SK-N-MC (cell line): Measurements from ENCODE around the gene SARNP.

Source experiments
- DNase-seq: peaks from one replicate; pipeline ENCODE4 v3.0.0-alpha.2; 2011; ENCODE audit warnings: low read depth, low spot score
- H3K27ac ChIP-seq: fragments of 200-600 bp; sonication (generic); 2 replicates; pipeline ENCODE4 v1.5.1; 2016; ENCODE audit warnings: mixed run types
- H3K36me3 ChIP-seq: fragments of 200-600 bp; sonication (generic); 2 replicates; pipeline ENCODE4 v1.6.1; 2017; ENCODE audit warnings: antibody characterized with exemption, low read length, mixed read lengths; ENCODE audit not compliant: insufficient read depth
- H3K4me3 ChIP-seq: fragments of 200-600 bp; sonication (generic); 2 replicates; pipeline ENCODE4 v1.5.1; 2016
- H3K9ac ChIP-seq: fragments of 200-600 bp; sonication (generic); 2 replicates; pipeline ENCODE4 v1.8.0; 2017; ENCODE audit warnings: mixed run types, mixed read lengths; ENCODE audit not compliant: insufficient read length
- H3K9me3 ChIP-seq: fragments of 200-600 bp; sonication (generic); 2 replicates; pipeline ENCODE4 v1.6.1; 2017; ENCODE audit warnings: low read depth, mild to moderate bottlenecking, antibody characterized with exemption, low read length, moderate library complexity, mixed read lengths
- EZH2 ChIP-seq: fragments of 200-600 bp; sonication (generic); IDR thresholded peaks from one replicate; pipeline ENCODE4 v1.6.1; 2017; ENCODE audit warnings: antibody characterized with exemption
- FOXP2 ChIP-seq: optimal IDR thresholded peaks from 2 replicates; pipeline ENCODE3; 2011; ENCODE audit warnings: mild to moderate bottlenecking, moderate library complexity; ENCODE audit not compliant: insufficient read depth; ENCODE audit errors: extremely low read length, control extremely low read depth
- POLR2AphosphoS5 ChIP-seq: IDR thresholded peaks from 2 replicates; pipeline ENCODE4 v1.6.1; 2012; ENCODE audit warnings: mild to moderate bottlenecking, low read depth, low read length, borderline replicate concordance

Gene SARNP

DNA sequence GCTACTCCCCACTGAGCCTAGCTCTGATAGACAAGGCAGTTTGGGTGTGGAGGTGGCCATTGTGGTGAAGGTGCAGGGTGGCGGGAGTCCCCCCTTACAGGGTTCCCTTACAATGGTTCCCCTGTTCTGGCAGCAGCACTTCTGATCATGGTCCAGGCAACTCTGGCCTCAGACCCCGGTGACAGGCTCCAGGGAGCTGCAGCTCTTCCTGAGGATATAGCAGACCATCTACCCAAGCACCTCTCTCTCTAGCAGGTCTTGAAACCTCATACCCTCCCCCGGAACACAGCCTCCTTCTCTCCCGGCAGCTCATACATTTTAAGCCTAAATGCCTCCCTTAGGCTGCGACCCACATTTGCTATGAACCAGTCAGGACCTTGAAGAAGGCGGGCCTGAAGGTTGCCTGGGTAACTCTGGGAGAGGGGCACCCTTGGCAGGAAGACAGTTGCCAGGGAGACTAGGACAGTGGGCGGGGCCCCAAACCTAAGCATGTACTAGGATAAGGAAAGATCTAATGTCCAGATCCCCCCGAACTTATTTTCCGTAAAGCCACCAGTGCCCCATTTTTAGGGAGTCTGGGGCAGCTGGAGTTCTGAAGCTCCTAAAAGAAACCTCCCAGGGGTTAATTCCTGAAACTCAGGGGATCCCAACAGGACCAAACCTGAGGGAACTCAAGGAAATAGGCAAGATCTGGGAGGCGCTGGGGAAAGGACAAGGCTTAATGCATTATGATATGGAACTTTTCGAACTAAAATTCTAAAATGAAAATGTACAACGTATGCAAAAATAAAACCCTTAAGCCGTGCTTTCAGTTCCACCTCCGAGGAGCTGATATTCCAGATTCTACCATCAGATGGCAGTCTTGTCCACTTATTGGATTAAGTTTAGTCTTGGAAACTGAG, 79.2 kb downstream of the SARNP start:
- no peaks in the 10 kb centered on the region for H3K9me3 ChIP-seq
- H3K9ac ChIP-seq, result peak overlapping the region; percentile 62
- TF ChIP-seq FOXP2, result peak; percentile 8
- TF ChIP-seq EZH2, result no peak
- peak; percentile 68; the same call in 1 of the 2 replicates for TF ChIP-seq POLR2AphosphoS5
- H3K27ac ChIP-seq, result peak overlapping the region; percentile 72
- H3K36me3 ChIP-seq, result no peaks in the 10 kb centered on the region
- peak overlapping the region; percentile 79 for H3K4me3 ChIP-seq
- peak; percentile 88 for DNase-seq

DNA sequence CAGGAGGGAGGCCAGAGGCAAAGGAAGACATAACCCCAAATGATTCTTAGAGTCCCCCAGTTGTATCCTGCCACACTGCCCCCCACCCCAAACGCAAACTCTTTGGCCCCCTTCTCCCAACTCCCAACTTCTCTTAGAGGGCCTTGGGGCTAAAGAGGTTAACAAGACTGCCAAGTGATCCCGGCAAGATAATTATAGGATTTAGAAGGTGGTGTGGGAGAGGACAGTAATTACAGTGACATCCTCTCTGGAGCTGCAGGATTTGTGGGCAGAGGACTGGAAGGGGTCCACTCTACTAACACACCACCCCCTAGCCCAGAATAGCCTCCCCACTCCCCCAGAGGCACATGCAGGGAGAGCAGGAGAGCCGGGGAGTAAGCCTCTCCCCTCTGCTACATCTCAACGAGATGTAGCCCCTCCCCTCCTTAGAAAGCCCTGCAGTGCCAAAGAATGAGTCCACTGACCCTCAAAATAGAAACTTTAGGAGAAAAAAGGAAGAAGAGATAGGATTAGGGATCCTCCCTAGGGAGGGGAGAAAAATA, 79.9 kb downstream of the SARNP start:
- Histone ChIP-seq H3K4me3 (peak overlapping the region; percentile 79), H3K27ac (peak overlapping the region; percentile 72), H3K36me3 (no peaks in the 10 kb centered on the region), H3K9me3 (no peaks in the 10 kb centered on the region), H3K9ac (peak overlapping the region; percentile 62)
- TF ChIP-seq FOXP2, result no peak
- TF ChIP-seq POLR2AphosphoS5, result no peak
- TF ChIP-seq EZH2, result no peak
- no peak for DNase-seq

DNA sequence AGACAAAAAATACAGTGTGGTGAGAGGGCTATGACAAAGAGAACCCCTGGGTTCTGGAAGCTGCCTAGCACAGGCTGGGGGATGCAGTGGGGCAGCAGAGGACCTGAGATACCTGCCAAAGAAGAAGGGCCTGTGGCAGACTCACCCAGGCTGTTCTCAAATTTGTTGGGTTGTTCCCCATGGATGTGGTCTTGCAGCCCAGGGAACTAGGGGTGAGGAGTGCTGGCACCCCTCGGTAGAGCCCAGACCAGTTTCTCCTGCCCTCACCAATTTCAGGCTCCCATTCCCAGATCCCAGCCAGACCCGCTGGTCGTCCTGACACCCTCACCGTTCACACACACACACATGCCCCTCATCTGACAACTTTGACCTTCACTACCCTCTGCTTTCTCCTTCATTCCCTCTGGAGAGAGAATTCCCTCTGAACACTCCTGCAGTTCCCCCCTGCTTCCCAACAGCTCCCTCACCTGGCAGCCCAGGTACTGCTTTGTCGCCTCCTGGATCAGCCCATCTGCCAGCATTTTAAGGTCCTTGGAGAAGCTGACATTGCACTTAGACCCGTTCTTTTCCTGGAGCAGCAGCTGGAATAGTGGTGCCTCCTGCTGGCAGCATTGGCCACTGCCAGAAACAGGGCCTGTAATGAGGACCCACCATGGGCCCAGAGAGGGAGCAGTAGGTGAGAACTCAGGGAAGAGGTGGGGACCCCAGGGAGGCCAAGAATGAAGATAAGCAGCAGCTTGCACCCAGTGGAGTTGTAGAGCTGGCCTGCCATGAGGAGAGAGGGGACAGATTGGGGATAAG, 80.5 kb downstream of the SARNP start:
- Histone ChIP-seq H3K27ac (no peak overlapping the region), H3K36me3 (no peaks in the 10 kb centered on the region), H3K4me3 (no peak overlapping the region; the same call in 1 of the 2 replicates), H3K9me3 (no peaks in the 10 kb centered on the region), H3K9ac (no peak overlapping the region)
- DNase-seq, result no peak
- TF ChIP-seq POLR2AphosphoS5 (no peak), FOXP2 (no peak), EZH2 (no peak)

DNA sequence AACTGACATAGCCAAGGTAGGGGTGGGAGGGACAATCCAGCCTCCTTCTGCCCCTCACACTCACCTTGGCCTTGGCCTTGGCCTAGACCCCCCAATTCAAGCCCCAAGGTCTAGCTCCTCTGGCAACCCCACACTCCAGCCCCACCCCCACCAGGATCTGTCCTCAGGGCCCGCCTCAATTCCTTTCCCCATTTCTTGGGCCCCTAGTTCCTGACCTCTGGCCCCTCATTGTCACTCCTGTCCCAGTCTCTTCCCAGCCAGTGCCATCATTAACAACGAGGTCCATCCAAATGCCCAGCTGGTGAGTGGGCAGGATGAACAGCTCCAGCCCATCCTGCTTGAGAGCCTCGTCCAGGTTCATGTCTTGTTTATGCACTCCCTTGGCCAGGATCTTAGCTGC, 81.4 kb downstream of the SARNP start:
- H3K27ac ChIP-seq, result no peak overlapping the region
- DNase-seq, result no peak
- no peaks in the 10 kb centered on the region for H3K36me3 ChIP-seq
- no peak overlapping the region for H3K4me3 ChIP-seq
- no peak overlapping the region for H3K9ac ChIP-seq
- no peak for TF ChIP-seq EZH2
- TF ChIP-seq FOXP2, result no peak
- no peak for TF ChIP-seq POLR2AphosphoS5
- no peaks in the 10 kb centered on the region for H3K9me3 ChIP-seq

DNA sequence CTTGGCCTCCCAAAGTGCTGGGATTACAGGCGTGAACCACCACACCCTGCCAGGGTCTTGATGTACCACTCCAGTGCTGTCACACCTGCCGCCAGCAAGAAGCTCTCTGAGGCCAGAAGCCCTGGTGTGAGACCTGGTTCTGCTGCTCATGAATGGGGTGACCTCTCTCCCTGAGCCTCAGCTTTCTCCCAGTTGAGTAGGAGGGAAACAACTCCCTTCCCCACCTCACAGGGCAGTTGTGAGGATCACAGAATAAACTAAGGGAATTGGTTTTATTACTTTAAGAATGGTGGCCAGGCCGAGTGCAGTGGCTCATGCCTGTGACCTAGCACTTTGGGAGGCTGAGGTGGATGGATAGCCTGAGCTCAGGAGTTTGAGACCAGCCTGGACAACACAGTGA, 82.9 kb downstream of the SARNP start:
- no peaks in the 10 kb centered on the region for H3K36me3 ChIP-seq
- no peaks in the 10 kb centered on the region for H3K9me3 ChIP-seq
- H3K9ac ChIP-seq, result no peak overlapping the region
- DNase-seq, result no peak
- H3K4me3 ChIP-seq, result no peak overlapping the region
- H3K27ac ChIP-seq, result no peak overlapping the region
- TF ChIP-seq POLR2AphosphoS5 (no peak), FOXP2 (no peak), EZH2 (no peak)

DNA sequence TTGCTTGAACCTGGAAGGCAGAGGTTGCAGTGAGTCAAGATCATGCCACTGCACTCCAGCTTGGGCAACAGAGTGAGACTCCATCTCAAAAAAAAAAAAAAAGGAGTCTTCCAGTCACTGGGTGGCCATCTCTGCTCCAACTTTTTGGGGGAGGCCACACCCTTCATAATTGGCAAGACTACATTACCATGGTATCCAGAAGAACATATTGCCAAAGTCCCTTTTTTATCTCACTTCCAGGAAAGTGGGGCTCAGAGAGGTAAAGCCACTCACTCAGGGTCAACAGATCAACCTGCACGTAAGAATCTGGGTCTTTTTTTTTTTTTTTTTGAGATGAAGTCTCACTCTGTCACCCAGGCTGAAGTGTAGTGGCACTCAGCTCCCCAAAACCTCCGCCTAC, 83.7 kb downstream of the SARNP start:
- H3K27ac ChIP-seq, result no peak overlapping the region
- H3K36me3 ChIP-seq, result no peaks in the 10 kb centered on the region
- H3K4me3 ChIP-seq, result no peak overlapping the region

DNA sequence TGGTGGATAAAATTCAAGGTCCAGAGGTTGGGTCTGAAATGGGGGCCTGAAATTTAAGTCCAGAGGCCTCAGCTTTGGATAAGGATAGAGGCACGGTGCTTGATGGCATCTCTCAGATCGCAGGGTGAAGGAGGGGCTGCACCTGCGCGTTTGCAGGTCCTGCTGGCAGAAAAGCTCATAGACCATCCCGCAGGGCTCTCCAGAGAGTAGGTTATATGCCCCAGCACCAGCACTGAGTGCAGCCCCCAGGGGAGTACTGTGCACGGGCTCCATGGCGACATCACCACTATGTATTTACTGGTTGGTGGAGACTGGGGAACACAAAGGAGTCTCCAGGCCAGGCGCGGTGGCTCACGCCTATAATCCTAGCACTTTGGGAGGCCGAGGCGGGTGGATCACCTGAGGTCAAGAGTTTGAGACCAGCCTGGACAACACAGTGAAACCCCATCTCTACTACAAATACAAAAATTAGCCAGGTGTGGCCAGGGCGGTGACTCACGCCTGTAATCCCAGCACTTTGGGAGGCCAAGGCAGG, 84.4 kb downstream of the SARNP start:
- H3K36me3 ChIP-seq, result no peaks in the 10 kb centered on the region
- H3K27ac ChIP-seq, result no peak overlapping the region
- no peak for DNase-seq
- H3K4me3 ChIP-seq, result no peak overlapping the region
- no peak overlapping the region for H3K9ac ChIP-seq
- no peaks in the 10 kb centered on the region for H3K9me3 ChIP-seq
- TF ChIP-seq POLR2AphosphoS5, result no peak
- TF ChIP-seq FOXP2, result no peak
- no peak for TF ChIP-seq EZH2

More for the DNA sequence above, 83.7 kb downstream of the SARNP start:
- DNase-seq, result no peak
- no peak for TF ChIP-seq POLR2AphosphoS5
- no peak for TF ChIP-seq EZH2
- TF ChIP-seq FOXP2, result no peak
- Histone ChIP-seq H3K9ac (no peak overlapping the region), H3K9me3 (no peaks in the 10 kb centered on the region)

DNA sequence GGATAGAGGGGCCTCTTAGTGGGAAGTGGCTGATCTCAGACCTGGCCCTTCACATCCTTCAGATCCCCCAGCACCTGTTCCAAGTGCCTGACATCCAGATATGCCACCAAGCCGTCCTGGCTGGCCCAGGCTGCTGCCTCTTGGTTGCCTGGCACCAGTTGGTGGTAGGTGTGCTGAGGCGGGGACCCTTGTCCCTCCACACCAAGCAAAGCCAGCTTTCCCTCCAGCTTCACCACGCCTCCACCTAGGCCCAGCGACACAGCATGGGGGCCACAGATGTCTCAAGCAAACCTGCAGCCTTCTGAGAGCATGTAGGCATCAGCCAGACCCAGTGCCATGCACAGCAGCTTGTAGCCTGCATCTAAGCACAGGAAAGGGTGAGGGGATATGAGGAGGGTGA, 85.2 kb downstream of the SARNP start:
- Histone ChIP-seq H3K4me3 (no peak overlapping the region), H3K9ac (no peak overlapping the region), H3K36me3 (no peaks in the 10 kb centered on the region), H3K27ac (no peak overlapping the region), H3K9me3 (no peaks in the 10 kb centered on the region)
- no peak for DNase-seq
- TF ChIP-seq POLR2AphosphoS5 (no peak), EZH2 (no peak), FOXP2 (no peak)
